ENCODE data around the gene ZNF516.

The ZNF516 gene

GRCh38 chr18:76388261-76388660 is 106.8 kb downstream of the ZNF516 start:
- TF ChIP-seq CTCF (IDR thresholded peaks at IDR 0.05): no peak
- H3K4me1 ChIP-seq: no peaks in the 10 kb centered on the region
- H3K79me2 ChIP-seq: peaks cover 59% of the 10 kb centered on the region
- no peak overlapping the region for H3K4me2 ChIP-seq (ENCODE audit: low read length)
- no peaks in the 10 kb centered on the region for H3K36me3 ChIP-seq (ENCODE audit: control insufficient read depth, insufficient read depth, low read length)
- H3K9ac ChIP-seq: no peak overlapping the region
- no peak overlapping the region for H2AFZ ChIP-seq
- H3K27me3 ChIP-seq (ENCODE audit: control insufficient read depth, insufficient read depth, low read length): no peaks in the 10 kb centered on the region
- no peak overlapping the region for H3K27ac ChIP-seq
- H3K4me3 ChIP-seq (ENCODE audit: low read depth, low read length): no peak overlapping the region
- H3K9me3 ChIP-seq (ENCODE audit: control insufficient read depth, low read length): no peaks in the 10 kb centered on the region

GRCh38 chr18:76387608-76388007 is 107.4 kb downstream of the ZNF516 start:
- H2AFZ ChIP-seq: no peak overlapping the region
- no peaks in the 10 kb centered on the region for H3K9me3 ChIP-seq (ENCODE audit: control insufficient read depth, low read length)
- H3K4me3 ChIP-seq (ENCODE audit: low read depth, low read length): no peak overlapping the region
- H3K4me2 ChIP-seq (ENCODE audit: low read length): no peak overlapping the region
- no peaks in the 10 kb centered on the region for H3K36me3 ChIP-seq (ENCODE audit: control insufficient read depth, insufficient read depth, low read length)
- no peak overlapping the region for H3K9ac ChIP-seq
- H3K4me1 ChIP-seq: no peaks in the 10 kb centered on the region
- TF ChIP-seq CTCF (IDR thresholded peaks at IDR 0.05): no peak
- no peak overlapping the region for H3K27ac ChIP-seq
- no peaks in the 10 kb centered on the region for H3K27me3 ChIP-seq (ENCODE audit: control insufficient read depth, insufficient read depth, low read length)
- peaks cover 59% of the 10 kb centered on the region for H3K79me2 ChIP-seq

GRCh38 chr18:76386886-76387285 is 108.2 kb downstream of the ZNF516 start:
- Histone ChIP-seq H3K4me2 (ENCODE audit: low read length) (no peak overlapping the region), H3K27ac (no peak overlapping the region), H3K79me2 (peaks cover 53% of the 10 kb centered on the region), H3K9ac (no peak overlapping the region), H3K4me1 (no peaks in the 10 kb centered on the region), H2AFZ (no peak overlapping the region), H3K27me3 (ENCODE audit: control insufficient read depth, insufficient read depth, low read length) (no peaks in the 10 kb centered on the region), H3K4me3 (ENCODE audit: low read depth, low read length) (no peak overlapping the region), H3K36me3 (ENCODE audit: control insufficient read depth, insufficient read depth, low read length) (no peaks in the 10 kb centered on the region), H3K9me3 (ENCODE audit: control insufficient read depth, low read length) (no peaks in the 10 kb centered on the region)
- TF ChIP-seq CTCF (IDR thresholded peaks at IDR 0.05): no peak

- no peak overlapping the region for H3K4me3 ChIP-seq (ENCODE audit: low read depth, low read length)
- H3K9ac ChIP-seq: no peak overlapping the region
- TF ChIP-seq CTCF (IDR thresholded peaks at IDR 0.05): no peak
- no peak overlapping the region for H3K27ac ChIP-seq
- no peaks in the 10 kb centered on the region for H3K9me3 ChIP-seq (ENCODE audit: control insufficient read depth, low read length)
- no peak overlapping the region for H2AFZ ChIP-seq
- no peaks in the 10 kb centered on the region for H3K27me3 ChIP-seq (ENCODE audit: control insufficient read depth, insufficient read depth, low read length)
- no peaks in the 10 kb centered on the region for H3K4me1 ChIP-seq
- H3K4me2 ChIP-seq (ENCODE audit: low read length): no peak overlapping the region
- no peaks in the 10 kb centered on the region for H3K36me3 ChIP-seq (ENCODE audit: control insufficient read depth, insufficient read depth, low read length)
- peaks cover 47% of the 10 kb centered on the region for H3K79me2 ChIP-seq
Observed at GRCh38 chr18:76386071-76386470, 109.0 kb downstream of the ZNF516 start.

- H3K9me3 ChIP-seq (ENCODE audit: control insufficient read depth, low read length): no peaks in the 10 kb centered on the region
- TF ChIP-seq CTCF (IDR thresholded peaks at IDR 0.05): no peak
- no peaks in the 10 kb centered on the region for H3K4me1 ChIP-seq
- H3K36me3 ChIP-seq (ENCODE audit: control insufficient read depth, insufficient read depth, low read length): no peaks in the 10 kb centered on the region
- H3K79me2 ChIP-seq: peaks cover 43% of the 10 kb centered on the region
- no peak overlapping the region for H3K4me3 ChIP-seq (ENCODE audit: low read depth, low read length)
- H3K4me2 ChIP-seq (ENCODE audit: low read length): no peak overlapping the region
- H2AFZ ChIP-seq: no peak overlapping the region
- H3K27me3 ChIP-seq (ENCODE audit: control insufficient read depth, insufficient read depth, low read length): no peaks in the 10 kb centered on the region
- H3K9ac ChIP-seq: no peak overlapping the region
- no peak overlapping the region for H3K27ac ChIP-seq
Observed at GRCh38 chr18:76385681-76385975, 109.4 kb downstream of the ZNF516 start.
